Peyer's patch (tissue), 4 donors: ENCODE data around the gene SNX24. TPM values are rescaled to one million over a fixed set of nuclear protein-coding genes. Genes with fewer than 3 reads are reported as not detected.
A peak's percentile ranks its signal among the peaks of the same experiment; 100 is the strongest.

Source experiments
- DNase-seq, 3 donors: peaks; one replicate each; pipeline ENCODE4 v3.0.0-alpha.2; 2017 to 2019
- H3K27ac ChIP-seq, 4 donors: fragments of 200-600 bp; sonication (generic); one replicate each; pipeline ENCODE4 v1.5.1; 2016 to 2019
- H3K27me3 ChIP-seq, 2 donors: fragments of 200-600 bp; sonication (generic); one replicate each; pipeline ENCODE4 v1.5.1; 2019
- H3K36me3 ChIP-seq, 3 donors: fragments of 200-600 bp; sonication (generic); one replicate each; pipeline ENCODE4 v1.5.1; 2016 to 2019
- H3K4me1 ChIP-seq, 4 donors: fragments of 200-600 bp; sonication (generic); one replicate each; pipeline ENCODE4 v1.5.1; 2016 to 2019
- H3K4me3 ChIP-seq, 4 donors: fragments of 200-600 bp; sonication (generic); 1 replicate in 3 of 4; 2 replicates in 1 of 4; pipeline ENCODE4 v1.5.1; 2016 to 2019; ENCODE audit warnings: mild to moderate bottlenecking in 1 of 4
- H3K9me3 ChIP-seq, 4 donors: fragments of 200-600 bp; sonication (generic); one replicate each; pipeline ENCODE4 v1.5.1; 2016 to 2019; ENCODE audit warnings: mild to moderate bottlenecking in 1 of 4
- POLR2A ChIP-seq, 2 donors: fragments of 450-650 bp; IDR thresholded peaks; one replicate each; pipeline ENCODE4 v1.5.1; 2017; ENCODE audit warnings: antibody characterized with exemption in 2 of 2, mild to moderate bottlenecking in 2 of 2, moderate library complexity in 2 of 2
- total RNA-seq, 4 donors: library from RNA; depleted of rRNA; stranded (reverse); fragments of >200 nt; gene quantifications; one replicate each; pipeline ENCODE4 v1.1.0, GENCODE V29; 2016
- TF ChIP-seq, protein P1 (sequence below), 6 experiments: fragments of 450-650 bp in 4 of 6; fragments of 200-600 bp in 2 of 6; sonication (generic) in 1 of 6; IDR thresholded peaks; one replicate each; pipeline ENCODE4 v1.5.1; 2017 to 2019; ENCODE audit warnings: antibody characterized with exemption in 6 of 6, mild to moderate bottlenecking in 3 of 6, moderate library complexity in 1 of 6

SNX24 gene
- total RNA-seq, 4 donors from 2014 or later, result 19.4 to 45.5 (median 29.3) TPM

DNA sequence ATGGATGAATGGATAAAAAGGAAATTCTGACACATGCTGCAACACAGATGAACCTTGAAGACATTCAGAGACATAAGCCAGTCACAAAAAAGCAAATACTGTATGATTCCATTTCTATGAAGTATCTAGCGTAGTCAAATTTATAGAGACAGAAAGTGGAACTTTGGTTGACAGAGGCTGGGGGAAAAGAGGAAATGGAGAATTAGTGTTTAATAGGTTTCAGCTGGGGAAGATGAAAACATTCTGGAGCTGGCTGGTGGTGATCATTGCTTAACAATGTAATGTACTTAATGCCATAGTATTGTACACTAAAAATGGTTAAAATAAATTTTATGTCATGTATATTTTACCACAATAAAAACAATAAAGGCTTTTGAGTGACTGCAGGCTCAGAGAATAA lies 166.9 kb downstream of the SNX24 start:
- Histone ChIP-seq H3K4me1 (no peaks in the 10 kb centered on the region), H3K4me3 (no peak overlapping the region), H3K27ac (no peak overlapping the region), H3K27me3 (no peaks in the 10 kb centered on the region), H3K9me3 (no peaks in the 10 kb centered on the region), H3K36me3 (peaks cover 0 to 5% (median 0%) of the 10 kb centered on the region in 3 donors)
- no peak for DNase-seq
- TF ChIP-seq, protein P1, sequence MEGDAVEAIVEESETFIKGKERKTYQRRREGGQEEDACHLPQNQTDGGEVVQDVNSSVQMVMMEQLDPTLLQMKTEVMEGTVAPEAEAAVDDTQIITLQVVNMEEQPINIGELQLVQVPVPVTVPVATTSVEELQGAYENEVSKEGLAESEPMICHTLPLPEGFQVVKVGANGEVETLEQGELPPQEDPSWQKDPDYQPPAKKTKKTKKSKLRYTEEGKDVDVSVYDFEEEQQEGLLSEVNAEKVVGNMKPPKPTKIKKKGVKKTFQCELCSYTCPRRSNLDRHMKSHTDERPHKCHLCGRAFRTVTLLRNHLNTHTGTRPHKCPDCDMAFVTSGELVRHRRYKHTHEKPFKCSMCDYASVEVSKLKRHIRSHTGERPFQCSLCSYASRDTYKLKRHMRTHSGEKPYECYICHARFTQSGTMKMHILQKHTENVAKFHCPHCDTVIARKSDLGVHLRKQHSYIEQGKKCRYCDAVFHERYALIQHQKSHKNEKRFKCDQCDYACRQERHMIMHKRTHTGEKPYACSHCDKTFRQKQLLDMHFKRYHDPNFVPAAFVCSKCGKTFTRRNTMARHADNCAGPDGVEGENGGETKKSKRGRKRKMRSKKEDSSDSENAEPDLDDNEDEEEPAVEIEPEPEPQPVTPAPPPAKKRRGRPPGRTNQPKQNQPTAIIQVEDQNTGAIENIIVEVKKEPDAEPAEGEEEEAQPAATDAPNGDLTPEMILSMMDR (IDR thresholded peaks at IDR 0.05), result no peak
- no peak for TF ChIP-seq POLR2A (IDR thresholded peaks at IDR 0.05)

DNA sequence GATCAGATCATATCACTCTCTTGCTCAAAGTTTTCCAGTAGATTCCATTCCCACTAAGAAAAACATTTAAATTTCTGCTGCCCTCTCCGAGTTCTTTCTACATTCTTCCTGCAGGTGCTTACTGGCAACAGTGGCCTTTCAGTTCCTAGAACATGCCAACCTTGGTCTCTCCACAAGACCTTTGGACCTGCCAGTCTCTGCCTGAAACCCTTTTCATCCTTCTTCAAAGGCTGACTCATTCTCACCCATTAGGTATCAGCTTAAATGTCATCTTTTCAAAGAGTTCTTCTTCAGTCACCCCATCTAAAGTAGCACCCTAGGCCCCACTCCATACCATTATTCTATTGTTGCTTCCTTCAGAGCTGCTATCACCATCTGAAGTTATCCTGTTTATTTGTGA lies 169.3 kb downstream of the SNX24 start:
- H3K27ac ChIP-seq, result no peak overlapping the region
- no peak for DNase-seq
- TF ChIP-seq, protein P1 (IDR thresholded peaks at IDR 0.05), result no peak
- TF ChIP-seq POLR2A (IDR thresholded peaks at IDR 0.05), result no peak
- H3K36me3 ChIP-seq, result no peaks in the 10 kb centered on the region
- H3K9me3 ChIP-seq, result no peaks in the 10 kb centered on the region
- no peaks in the 10 kb centered on the region for H3K27me3 ChIP-seq
- H3K4me3 ChIP-seq, result no peak overlapping the region
- H3K4me1 ChIP-seq, result no peaks in the 10 kb centered on the region

DNA sequence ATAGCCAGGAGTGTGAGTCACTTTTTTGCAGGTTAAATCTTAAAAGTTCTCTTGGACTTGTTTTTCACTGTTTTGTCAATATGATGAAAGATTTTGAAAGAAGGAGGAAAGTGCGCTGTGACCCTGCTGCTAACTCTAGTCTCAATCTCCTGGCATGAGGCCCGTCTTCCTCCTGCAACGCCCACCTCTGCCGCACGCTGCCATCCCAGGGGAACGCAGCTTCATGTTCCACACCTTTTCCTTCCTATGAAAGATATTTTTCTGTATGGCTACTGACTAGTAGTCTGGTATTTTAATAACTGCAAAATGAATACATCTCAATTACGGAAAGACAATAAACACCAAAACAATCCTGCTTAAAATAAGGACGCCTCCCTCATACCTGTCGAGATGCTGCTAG lies 182.8 kb downstream of the SNX24 start:
- Histone ChIP-seq H3K36me3 (peaks cover 0 to 30% (median 0%) of the 10 kb centered on the region in 3 donors), H3K27me3 (no peaks in the 10 kb centered on the region), H3K9me3 (no peaks in the 10 kb centered on the region), H3K4me1 (no peaks in the 10 kb centered on the region), H3K27ac (no peak overlapping the region), H3K4me3 (no peak overlapping the region)
- no peak for DNase-seq
- TF ChIP-seq, protein P1 (IDR thresholded peaks at IDR 0.05), result no peak
- no peak for TF ChIP-seq POLR2A (IDR thresholded peaks at IDR 0.05)

DNA sequence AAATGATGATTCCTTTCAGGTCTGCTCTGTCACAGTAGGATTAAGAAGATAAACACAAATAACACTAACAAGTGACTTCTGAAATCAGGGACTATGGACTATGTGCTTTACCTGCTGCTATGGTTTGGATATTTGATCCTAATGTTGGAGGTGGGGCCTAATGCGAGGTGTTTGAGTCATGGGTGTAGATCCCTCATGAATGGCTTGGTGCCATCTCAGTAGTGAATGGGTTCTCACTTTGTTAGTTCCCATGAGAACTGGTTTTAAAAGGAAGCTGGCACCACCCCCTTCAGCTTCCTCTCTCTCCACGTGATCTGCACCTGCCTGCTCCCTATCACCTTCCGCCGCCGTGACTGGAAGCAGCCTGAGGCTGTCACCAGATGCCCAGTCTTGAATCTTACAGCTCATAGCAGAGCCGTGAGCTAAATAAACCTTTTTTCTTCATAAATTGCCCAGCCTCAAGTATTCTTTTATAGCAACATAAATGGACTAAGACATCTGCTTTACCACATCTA lies 187.8 kb downstream of the SNX24 start:
- H3K27me3 ChIP-seq, result no peaks in the 10 kb centered on the region
- H3K36me3 ChIP-seq, result no peaks in the 10 kb centered on the region
- TF ChIP-seq, protein P1 (IDR thresholded peaks at IDR 0.05), result no peak
- TF ChIP-seq POLR2A (IDR thresholded peaks at IDR 0.05), result no peak
- H3K27ac ChIP-seq, result no peak overlapping the region
- no peak overlapping the region for H3K4me3 ChIP-seq
- no peak for DNase-seq
- H3K4me1 ChIP-seq, result peaks cover 0 to 15% (median 4%) of the 10 kb centered on the region in 4 donors
- no peaks in the 10 kb centered on the region for H3K9me3 ChIP-seq

DNA sequence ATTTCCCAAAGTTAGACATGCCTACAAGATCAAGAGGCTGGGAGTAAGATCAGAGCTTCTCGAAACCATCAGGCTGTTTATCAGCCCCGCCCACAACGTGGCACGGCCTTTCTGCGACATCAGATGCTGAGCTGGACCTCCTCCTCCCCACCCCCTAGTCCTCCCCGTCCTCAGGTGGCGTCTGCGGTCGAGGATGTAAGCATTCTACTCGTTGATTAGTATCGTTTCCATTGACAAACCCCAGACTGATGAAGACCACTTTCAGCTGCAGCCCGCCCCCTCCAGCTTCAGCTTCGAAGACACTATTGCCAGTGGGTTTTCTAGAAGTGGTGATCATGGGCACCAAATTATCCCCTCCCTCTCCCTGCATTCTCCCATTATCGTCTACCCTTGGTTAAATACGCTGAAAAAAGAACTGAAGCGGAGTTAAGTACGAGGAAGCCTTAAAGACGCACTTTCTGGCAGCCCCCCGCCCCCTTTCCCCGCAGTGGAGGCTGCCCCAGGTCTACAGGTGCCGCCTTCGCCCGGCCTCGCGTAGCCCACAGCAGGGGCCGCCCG lies 190.0 kb downstream of the SNX24 start:
- H3K4me1 ChIP-seq, result peaks cover 0 to 15% (median 4%) of the 10 kb centered on the region in 4 donors
- no peaks in the 10 kb centered on the region for H3K27me3 ChIP-seq
- H3K27ac ChIP-seq, result peak overlapping the region; percentile 73 to 92 (median 86)
- H3K9me3 ChIP-seq, result no peaks in the 10 kb centered on the region
- H3K4me3 ChIP-seq, result peak overlapping the region; percentile 56 to 68 (median 62)
- H3K36me3 ChIP-seq, result no peaks in the 10 kb centered on the region
- no peak for TF ChIP-seq POLR2A (IDR thresholded peaks at IDR 0.05)
- TF ChIP-seq, protein P1 (IDR thresholded peaks at IDR 0.05), result no peak
- DNase-seq, result peak in 2 of 3 donors; percentile 74 to 80
